Measurements from ENCODE around the gene NOBOX.
"Not testable (repeated sequence)": the region's sequence is repeated elsewhere in the genome, so short reads cannot be mapped to it uniquely, and the experiment has no call there.

Gene NOBOX

DNA sequence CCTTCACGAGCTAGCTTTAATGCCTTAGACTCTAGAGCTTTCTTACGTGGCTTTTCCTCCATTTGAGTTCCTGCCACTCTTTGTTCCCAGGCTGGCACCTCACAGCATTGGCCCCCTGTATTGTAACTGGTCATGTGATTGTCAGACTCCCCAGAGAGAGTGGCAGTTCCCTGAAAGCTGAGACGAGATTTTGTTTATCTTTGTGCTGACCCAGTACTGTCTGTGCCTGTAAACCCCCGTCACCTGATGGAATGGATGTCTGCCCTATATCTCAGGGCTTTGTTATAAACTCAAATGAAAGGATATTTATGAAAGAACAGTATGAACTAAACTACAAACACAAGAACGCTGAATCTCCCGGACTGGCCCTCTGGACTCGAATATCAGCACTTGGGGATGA is 13.0 kb downstream of the NOBOX start:
- no peak for DNase-seq

DNA sequence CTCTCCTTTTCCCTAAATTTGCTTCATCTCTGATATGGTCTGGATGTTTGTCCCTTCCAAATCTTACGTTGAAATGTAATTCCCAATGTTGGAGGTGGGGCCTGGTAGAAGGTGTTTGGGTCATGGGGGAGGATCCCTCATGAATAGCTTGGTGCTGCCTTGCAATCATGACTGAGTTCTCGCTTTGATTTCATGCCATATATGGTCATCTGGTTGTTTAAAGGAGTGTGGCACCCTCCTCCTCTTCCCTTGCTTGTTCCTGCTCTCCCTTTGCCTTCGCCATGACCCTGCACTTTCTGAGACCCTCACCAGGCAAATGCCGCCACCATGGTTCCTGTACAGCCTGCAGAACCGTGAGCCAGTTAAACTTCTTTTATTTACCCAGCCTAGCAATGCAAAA is 14.5 kb downstream of the NOBOX start:
- no peak for DNase-seq

DNA sequence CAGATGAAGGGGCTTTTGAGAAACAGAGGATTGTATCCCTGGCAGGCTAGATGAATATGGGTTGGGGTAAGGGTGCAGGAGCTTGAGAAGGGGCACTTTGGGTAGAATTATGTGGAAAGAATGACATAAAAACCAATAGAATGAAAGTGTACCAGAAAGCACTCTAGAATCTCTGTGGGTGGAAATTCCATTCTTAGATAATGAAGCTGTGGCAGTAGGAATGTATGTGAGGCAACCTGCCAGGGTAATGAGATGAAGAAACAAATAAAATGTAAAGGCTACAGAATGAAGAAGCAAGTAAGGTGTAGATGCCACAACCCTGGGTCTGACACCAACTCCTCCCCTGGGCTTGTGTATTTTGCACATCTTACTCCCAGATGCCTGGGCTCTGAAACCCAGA is 16.8 kb downstream of the NOBOX start:
- no peak for DNase-seq

DNA sequence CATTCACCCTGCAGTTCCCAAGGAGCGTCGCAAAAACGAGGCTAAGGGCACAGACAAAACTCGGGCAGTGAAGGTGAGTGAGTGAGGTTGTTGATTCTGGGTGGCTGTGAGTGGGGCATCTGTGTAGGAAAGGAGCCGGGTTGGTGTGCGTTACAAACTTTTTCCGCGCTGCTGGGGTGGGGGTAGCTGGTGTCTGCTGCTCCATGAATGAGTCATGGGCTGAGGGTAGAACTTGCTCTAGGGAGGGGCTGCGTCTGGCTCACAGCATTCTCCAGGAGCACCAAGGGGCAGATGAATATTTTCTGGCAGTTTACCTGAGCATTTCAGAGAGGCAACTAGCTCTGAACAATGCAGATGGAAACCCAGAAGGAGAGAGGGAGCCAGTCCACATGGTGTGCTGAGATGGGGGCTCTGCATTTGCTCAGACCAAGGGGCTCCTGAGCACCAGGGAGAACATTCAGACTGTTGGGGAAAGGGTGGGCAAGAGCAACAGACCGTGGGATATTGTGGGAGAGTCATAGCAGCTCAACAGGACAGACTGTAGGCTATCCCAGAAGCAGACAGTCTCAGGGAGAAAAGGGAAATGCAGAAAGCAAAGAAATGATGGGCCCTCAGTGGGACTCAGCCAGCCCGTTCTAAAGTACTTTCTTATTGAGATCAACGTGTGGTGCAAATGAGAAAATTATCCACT is 18.8 kb downstream of the NOBOX start:
- DNase-seq, result no peak

DNA sequence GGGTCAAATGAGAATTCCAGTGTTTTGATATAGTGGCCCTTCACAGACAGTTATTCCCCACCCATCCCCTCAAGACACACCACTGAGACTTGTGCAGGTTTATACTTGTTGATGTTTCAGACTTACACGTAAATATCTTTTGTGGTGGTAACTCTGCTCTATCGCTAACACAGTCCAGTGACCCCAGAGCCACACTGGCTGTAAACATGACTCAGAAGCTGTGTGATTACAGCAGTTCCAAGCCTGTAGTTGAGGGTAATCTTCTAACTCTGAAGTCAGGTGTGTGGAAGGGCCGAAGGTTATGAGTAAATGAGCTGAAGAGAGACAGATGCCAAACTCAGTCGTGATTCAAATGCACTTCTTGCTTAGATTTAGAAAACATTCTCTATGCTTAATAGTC is 19.4 kb downstream of the NOBOX start:
- DNase-seq, result no peak

DNA sequence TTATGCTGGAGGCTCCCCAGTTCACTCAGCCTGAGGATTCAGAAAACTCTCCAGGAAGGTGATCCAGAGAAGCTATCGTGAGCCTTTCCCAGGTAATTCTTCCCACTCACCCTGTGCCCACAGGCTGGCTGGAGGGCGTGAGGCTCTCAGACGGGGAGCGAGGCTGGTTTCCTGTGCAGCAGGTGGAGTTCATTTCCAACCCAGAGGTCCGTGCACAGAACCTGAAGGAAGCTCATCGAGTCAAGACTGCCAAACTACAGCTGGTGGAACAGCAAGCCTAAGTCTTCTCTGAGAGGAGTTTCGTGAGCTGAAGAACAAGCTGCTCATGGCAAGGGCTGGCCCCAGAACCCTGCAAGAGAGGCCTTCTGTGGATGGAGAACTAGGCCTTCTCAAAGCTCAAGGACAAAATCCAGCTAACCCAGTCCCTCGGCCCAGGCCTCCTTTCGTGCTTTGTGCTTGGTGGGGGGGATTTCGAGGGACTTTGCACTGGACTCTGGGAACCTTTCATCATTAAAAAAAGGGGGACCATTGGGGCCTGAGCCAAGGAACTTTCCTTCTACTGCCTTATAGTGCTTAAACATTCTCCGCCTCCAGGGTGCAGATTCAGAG is 23.6 kb downstream of the NOBOX start:
- no peak for DNase-seq

DNA sequence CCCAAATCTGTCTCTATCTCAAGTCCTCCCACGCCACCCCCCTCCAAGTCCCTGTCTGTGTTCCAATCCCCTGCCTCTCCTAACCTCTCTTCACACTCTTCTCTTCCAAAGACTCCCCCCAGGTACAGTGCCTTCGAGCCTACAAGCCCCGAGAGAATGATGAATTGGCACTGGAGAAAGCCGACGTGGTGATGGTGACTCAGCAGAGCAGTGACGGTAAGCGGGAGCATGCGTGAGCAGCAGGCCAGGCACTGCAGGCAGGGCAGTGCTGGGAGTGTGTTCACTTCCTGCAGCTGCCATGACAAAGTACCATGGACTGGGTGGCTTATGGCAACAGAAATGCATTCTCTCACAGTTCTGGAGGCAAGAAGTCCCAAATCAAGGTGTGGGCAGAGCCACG is 24.8 kb downstream of the NOBOX start:
- DNase-seq, result no peak

DNA sequence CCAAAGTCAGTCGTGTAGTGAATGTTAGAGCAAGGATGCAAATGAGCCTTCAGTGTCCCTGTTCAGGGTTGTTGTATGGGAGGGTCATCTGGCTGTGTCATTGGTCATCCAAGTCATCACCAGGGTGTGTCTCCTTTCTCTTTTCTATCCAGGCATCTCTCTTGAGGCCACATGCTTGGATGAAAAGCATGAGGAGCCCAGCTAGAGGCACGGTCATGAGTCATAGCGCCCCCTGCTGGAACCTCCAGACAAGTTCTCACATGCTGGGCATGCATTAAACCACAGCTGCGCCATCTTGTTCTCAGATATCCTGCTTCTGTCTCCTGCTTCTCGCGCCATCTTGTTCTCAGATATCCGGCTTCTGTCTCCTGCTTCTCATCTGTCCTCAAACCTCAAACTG is 34.3 kb downstream of the NOBOX start:
- not testable (repeated sequence) for DNase-seq

DNA sequence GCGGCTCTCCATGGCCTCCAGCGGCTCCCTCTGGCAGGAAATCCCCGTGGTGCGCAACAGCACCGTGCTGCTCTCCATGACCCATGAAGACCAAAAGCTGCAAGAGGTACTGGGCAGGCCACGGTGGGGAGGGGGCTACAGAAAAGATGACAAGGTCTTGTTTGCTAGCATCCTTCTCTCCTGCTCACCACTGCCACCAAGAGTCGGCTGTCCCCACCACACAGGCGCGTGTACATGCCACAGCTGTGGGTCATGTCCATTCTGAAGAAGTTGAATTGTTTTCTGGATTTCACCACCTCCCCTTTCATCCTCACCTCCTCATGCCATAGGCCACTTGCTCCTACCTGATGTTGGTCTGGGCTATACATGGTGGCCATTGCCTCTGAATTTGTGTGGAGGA is 36.2 kb downstream of the NOBOX start:
- DNase-seq, result not testable (repeated sequence)

DNA sequence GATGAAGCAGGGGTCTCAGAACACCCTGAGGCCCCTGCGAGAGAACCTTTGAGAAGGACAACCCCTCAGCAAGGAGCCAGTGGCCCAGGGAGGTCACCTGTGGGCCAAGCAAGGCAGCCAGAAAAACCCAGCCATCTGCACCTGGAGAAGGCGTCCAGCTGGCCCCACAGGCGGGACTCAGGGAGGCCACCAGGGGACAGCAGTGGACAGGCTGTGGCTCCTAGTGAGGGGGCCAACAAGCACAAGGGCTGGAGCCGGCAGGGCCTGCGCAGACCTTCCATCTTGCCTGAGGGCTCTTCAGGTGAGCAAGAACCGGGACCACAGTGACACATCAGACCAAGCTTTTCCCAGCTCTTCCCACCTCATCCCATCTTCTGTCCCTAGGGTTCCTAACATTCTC is 38.0 kb downstream of the NOBOX start:
- not testable (repeated sequence) for DNase-seq

DNA sequence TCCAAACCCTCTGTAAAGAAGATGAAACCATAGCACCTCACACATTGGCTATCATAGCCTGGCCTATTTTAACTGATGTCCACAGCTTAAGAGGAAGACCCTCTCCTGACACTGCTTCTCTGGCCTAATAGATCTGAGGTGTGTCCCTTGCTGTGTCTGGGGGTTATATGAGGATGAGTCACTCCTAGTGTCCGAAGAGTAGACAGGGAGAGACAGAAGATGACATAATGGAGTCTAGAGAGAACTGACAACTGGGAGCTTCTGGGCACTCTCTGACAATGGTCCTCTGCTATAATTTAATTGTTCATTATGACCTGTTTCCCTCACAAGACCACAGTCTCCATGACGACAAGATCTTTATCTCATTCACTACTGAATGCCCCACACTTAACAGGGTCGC is 41.4 kb downstream of the NOBOX start:
- not testable (repeated sequence) for DNase-seq

DNA sequence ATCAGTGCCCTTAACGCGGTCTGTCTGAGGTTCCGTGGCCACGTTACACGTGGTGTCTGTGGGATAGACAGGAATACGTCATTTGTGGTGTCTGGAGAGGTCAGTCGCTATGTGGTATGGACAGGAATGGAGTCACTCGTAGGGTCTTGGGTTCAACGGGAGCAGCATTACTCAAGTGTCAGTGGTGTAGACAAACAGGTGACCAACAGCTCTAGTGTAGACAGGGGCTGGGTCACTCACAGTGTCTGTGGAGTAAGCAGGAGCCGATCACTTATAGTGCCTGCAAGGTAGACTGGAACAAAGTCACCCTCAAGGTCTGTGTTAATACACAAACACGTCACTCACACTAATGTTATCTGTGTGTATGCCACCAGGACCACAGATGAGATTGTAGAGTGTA is 46.6 kb downstream of the NOBOX start:
- DNase-seq, result not testable (repeated sequence)

DNA sequence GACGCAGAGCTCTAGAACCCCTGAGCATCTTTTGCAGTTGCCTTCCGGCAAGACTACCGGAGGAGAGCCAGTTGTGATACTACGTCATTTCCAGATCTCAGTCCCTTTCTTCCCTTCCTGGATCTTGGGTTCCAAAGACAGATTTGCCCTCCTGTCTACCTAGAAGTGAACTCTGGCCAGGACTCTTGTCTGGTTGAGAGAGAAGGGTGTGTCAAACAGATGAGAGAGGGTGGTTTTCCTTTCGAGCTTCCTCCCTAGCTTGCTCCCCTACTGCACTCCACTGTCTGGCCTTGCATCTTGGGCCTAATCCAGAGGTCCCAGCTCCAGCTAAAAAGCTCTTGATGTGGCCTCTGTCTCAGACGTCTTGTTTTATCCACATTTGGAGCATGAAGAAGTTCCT is 47.3 kb downstream of the NOBOX start:
- DNase-seq, result not testable (repeated sequence)

DNA sequence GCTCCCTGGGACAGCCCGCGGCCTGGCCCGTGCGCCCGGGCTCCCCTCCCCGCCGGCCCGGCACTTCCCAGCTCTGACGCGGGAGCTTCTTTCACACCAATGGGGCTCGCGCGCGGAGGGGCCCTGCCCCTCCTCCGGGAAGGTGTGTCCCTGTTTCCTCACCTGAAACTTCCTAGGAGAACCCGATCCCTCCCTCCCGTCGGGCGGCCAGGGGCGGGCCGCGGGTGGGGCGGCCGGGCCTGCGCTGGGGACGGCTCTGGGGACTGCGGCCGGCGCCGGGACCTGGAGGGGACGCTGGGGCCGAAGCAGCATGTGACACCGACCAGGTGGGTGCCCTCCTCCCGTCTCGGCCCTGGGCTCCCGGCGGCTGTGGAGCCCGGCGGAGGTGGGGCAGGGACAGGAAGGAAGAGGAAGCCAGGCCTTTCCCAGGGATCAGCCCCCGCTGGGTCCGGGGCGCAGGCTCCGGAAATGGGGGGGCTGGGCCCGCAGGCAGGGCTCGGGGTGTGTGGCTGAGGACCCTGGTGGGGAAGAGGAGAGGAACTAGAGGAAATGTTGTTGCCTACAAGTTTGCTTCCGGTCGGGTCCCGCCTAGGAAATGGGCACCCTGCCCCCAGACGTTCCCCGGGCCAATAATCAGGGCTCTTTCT is 48.2 kb downstream of the NOBOX start, which contains the start of gene ARHGEF5:
Gene ARHGEF5 (plus strand): TSS at position 227 of the 647 bp plus-strand sequence. CDS start 7,268 bp downstream, outside the sequence.
- not testable (repeated sequence) for DNase-seq

DNA sequence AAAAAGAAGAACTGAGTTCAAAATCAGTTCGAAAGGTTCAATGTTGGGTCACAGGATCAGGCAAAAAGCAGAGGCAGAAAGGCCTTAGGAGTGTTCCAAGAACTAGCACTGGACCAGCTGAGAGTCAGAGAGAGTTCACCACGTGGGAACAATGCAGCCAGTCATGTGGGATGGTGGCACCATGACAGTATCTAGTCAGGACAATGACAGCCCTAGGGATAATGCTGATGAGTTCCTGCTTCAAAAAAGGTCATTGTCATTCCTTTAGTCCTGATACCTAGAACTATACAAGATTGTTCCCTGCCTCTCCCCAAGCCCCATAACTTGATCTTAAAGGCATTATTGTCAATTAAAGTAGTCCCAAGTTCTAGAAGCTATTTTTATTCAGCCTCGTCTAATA is 51.8 kb downstream of the NOBOX start:
- not testable (repeated sequence) for DNase-seq

DNA sequence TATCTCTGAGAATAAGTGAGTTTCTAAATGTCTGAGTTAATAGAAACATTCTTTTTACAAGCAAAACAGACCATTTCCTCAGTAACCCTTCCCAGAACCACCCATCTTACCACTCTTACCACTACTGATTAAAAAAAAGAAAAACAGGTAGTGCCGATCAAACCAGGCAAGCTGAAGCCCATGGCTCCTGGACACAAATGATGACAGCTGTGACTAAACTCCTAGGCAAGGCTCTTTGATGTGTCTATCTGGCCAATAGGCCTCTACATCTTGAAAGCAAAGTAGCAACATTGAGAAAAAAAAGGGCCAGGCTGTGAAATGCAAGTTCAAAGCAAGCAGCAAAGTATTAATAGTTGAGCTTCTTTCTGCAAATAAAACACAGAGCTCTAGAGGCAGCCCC is 54.9 kb downstream of the NOBOX start:
- DNase-seq, result not testable (repeated sequence)

All from NCI-H526 treated with DMSO at 0.1 percent for 48 hours (cell line).